NCI-H1092 treated with DMSO at 0.1 percent for 48 hours (cell line): ENCODE measurements around the gene RASAL3.
A peak's percentile ranks its signal among the peaks of the same experiment; 100 is the strongest.
"Not testable (repeated sequence)": the region's sequence is repeated elsewhere in the genome, so short reads cannot be mapped to it uniquely, and the experiment has no call there.

Source experiments
- DNase-seq: peaks from one replicate; lab custom pipeline; 2025; lab: John Stamatoyannopoulos, UW

Gene RASAL3

DNA sequence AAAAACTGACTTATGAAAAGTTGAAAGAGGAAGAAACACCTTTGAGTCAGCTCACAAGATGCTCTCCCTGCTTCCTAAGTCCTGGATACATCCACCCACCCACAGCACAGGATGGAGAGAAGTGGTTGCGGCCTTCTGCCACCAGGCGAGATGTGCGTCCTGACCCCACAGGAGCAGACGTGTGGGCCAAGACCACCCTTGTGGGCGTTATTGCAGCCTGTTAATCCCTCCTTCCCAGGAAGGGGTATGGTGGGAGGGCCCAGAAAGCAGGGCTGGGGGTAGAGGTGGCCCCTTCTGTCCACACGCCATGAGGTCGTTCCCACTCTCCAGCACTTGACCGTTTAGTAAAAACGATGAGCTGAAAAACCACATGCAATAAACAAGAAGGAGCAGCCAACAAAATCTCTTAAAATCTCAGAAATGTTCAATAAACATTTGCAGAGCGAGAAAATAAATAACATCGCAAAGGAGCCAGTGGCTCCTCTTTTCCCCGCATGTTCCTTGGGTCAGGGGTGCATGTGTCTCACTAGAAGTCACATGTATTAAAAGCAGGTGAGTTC lies 43.1 kb downstream of the RASAL3 start:
- DNase-seq, result no peak

DNA sequence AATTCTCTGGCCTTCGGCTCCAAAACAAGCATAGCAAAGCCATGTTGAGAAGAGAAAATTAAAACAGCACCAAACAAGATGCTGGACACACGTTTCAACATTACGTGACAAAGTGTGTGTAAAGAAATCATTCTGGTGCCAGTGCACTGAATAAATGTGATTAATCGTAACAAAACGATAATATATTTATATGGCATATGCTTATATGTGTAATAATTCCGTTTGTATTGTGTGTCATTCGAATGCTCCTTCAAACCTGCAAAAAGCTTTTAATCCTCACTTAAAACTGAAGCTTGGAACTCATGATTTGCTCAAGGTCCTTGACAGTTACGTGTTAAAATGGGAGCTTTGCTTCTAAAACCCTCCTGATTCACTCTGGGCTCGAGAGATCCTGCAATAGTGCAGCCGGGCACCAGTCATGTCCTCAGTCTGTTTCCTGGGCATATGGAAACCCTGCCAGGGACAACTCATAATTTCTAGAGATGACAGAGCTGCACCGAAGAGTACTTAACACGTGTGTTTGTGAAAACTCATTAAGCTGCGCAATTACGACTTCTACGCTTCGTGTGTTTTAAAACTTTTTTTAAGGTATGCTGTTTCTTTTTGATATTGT lies 44.8 kb downstream of the RASAL3 start:
- no peak for DNase-seq

DNA sequence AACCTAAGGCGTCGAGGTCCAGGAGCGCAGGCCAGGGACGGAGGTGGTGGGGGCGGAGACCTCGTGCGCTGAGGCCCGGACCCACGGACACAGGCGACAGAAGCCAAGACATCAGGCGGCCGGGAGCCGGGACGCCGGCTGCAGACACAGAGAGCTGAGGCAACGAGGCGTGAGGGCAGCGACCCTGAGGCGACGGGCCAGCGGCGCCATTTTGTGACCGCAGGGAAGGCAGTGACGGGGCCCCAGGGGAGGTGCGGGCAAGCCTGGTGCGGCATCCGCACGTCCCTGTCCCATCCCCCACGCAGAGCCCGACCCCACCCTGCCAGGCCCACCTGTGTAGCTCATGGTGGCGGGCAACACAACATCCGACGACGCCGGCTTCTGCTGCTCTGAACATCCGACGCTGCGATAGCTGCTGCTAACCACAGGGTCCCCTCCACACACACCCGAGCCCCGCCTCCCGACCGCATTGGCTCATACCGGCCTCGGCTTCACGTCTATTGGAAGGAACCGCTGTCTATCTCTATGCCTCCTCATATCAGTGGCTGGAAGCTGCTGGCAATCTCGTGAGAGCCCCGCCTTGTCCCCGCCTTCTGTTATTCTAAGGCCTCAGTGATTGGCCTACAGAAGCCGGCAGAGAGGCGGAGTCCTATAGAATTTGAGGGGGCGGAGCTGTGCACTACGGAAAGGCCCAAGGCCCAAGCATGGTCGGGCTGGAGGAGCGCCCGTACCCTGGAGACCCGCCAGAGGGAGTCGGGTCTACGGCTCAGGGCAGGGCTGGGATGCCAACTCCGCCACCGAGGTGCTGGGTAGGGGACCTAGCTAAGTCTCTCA lies 45.5 kb downstream of the RASAL3 start, which contains the start of gene AKAP8L:
Gene AKAP8L (minus strand): TSS at position 410 of the 834 bp plus-strand sequence. CDS start 65 bp downstream, at position 345.
- peak; percentile 100 for DNase-seq

DNA sequence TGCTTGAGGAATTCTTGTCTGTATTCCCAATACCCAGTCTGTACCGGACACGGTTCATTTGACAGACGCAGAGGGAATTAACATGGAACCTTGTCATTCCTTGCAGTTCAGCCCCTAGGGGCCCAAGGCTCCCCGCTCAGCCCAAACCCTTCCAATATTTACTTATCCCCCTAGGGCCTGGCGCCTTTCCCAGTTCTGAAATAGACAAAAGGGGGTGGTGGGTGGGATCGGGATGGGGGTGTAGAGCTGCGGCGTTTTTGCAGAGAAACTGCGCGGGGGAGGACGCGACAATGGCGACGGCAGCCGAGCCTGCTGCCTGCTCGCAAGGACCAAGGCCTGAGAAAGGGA lies 46.1 kb downstream of the RASAL3 start:
- DNase-seq, result peak; percentile 62

DNA sequence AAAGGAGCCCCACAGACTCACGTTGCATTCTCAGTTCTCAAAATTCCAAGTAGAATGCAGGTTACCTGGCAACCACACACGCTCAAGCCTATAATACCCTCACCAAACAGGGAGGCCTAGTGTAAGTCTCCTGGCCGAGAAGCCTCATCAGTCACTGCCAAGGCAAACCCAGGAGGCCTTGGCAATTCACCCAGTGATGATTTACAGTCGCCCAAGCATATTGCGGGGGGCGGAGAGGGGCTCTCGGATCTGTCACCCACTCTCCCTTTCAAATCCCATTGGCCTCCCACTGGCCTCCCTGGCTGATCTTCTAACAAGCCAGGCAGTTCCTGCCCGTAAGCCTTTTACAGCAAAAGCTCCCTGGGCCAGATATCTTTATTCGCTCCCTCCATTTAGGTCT lies 46.6 kb downstream of the RASAL3 start:
- peak; percentile 17 for DNase-seq

DNA sequence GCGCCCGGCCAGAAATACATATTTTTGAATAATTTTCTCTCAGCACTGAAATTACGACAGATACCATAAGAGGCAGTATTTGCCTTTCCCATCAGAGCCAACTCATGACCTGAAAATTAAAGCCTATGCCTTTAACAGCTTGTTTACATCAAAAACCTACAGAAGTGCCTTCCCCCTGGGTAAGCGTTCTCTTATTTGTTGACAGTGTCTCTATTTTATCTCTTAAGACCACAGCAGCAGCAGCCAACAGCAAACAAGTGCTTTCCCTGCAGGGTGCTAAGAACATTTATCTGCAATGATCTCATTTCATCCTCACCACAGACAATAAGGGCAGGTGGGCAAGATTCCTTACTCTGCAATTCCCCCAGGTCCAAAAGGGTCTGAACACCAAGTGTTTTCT lies 51.5 kb downstream of the RASAL3 start:
- DNase-seq, result no peak

DNA sequence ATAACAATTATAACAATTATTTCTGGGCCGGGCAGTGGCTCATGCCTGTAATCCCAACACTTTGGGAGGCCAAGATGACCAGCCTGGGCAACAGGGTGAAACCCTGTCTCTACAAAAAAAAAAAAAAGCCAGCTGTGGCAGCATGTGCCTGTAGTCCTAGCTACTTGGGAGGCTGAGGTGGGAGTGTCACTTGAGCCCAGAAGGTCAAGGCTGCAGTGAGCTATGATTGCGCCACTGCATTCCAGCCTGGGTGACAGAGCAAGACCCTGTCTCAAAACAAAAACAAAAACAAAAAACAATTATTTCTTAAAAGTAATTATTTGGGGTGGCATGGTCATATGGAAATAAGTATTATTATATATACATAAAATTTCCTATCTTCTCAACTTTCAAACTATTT lies 53.0 kb downstream of the RASAL3 start:
- DNase-seq, result not testable (repeated sequence)

DNA sequence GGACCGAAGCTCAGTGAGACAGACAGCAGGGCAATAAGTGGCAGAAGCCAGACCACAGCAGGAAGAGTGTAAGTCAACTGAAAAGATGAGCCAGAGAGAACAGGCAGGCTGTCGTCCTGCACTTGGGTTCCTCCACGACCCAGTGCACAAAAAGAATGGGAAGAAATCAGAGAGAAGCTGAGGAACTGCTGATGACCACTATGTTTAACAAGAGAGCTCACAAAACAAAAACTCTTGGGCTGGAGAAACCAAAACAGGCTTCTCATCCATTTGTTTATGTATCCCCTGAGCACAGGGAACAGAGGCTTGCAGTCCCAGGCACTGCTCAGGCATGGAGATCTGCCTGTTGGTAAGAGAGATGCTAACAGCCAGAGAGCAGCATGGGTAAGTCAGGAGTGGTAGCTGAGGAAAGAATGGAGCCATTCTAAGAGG lies 59.5 kb downstream of the RASAL3 start:
- DNase-seq, result no peak

DNA sequence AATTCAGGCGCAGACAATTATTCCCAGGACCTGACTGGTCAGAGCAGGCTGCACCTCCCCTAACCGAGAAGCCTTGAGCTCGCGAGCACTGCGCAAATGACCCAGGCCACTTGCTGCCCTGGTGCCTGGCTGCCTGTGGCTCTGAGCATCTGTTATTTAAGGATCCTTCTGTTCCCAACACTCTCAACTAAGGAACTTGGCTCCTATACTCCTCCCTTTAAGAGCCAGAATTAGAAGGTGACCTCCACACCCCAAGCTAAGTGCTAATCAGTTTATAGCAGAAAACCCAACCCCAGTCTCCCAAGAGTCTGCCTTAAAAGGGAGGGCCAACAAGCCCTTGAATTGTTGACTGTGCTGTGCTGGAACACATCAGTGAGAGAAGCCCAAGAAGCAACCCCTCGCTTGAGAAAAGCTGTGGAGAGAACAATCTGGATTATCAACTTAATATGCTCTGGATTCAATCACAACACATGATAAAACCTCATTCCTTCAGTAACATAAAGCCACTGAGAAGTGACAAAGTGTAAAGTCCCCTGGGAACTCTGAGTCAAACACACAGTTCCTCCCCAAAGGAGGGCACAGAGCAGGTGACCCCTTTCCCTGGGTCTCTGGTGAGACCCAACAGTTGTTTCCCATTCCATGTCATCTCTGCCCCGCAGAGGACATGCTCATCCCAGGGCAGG lies 60.1 kb downstream of the RASAL3 start:
- no peak for DNase-seq

DNA sequence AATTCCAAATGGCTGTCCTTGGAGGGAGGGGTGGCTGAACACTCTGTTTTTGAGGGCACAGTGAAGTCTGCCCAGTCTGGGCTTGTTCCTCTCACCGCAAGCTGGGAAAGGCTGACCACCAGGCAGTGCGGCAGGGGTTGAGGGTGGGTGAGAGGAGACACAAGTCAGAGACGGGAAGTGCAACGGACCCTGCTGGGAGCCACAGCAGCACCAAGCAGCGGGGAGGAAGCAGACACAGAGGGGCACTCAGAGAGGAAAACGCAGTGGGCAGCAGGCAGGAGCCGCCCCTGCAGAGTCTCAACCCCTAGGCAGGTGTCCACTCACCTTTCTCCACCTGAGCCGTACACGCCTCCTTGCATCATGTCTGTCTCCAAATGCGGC lies 61.2 kb downstream of the RASAL3 start:
- DNase-seq, result no peak

DNA sequence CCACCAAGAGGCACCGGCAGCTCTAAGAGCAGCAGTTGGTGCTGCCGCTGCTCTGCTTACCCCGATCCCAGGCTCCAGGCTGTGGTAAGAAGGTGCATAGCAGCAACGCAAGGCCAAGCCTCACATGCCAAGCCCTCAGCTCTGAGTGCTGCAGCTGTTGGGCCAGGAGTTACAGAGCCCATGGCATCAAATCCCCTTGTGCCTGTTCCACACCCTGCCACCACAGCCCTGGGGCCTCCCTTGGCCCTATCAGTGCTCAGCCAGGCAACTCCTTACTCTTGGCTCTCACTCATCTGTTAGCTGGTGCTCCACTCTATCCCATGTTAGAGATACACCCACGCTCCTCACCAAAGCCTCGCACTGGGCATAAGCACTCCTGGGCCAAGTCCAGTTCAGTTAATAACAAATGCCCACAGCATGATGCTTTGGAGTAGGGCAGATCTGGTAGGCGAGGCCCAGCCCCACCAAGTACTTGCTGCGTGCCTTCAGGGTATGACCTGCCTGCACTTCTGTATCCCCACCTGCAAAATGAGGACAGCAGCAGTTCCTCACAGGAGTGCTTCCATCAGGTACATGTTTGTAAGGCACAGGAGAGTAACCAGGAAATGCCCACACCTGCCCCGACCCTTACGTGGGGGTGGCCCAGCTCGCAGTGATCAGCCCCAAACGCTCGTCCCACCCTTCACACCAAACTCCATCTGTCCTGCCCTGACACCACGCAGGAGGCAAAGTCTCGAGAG lies 61.8 kb downstream of the RASAL3 start:
- DNase-seq, result no peak
